Measurements from ENCODE around the gene RNF207.
"Not testable (repeated sequence)": the region's sequence is repeated elsewhere in the genome, so short reads cannot be mapped to it uniquely, and the experiment has no call there.

Gene RNF207

GRCh38 chr1:6206520-6206855 is 569 bp downstream of the RNF207 start:
- no peak for DNase-seq

GRCh38 chr1:6207075-6207885 is 1.4 kb downstream of the RNF207 start:
- DNase-seq: no peak

- no peak for DNase-seq
Observed at GRCh38 chr1:6207921-6208320, 2.0 kb downstream of the RNF207 start.

GRCh38 chr1:6208723-6209660 is 3.1 kb downstream of the RNF207 start:
- DNase-seq: peak; percentile 14

GRCh38 chr1:6209661-6210580 is 4.0 kb downstream of the RNF207 start:
- no peak for DNase-seq

GRCh38 chr1:6210591-6211355 is 4.9 kb downstream of the RNF207 start:
- no peak for DNase-seq

GRCh38 chr1:6211731-6212130 is 5.8 kb downstream of the RNF207 start:
- no peak for DNase-seq

- no peak for DNase-seq
Observed at GRCh38 chr1:6212193-6212959, 6.5 kb downstream of the RNF207 start.

GRCh38 chr1:6218375-6219164 is 12.7 kb downstream of the RNF207 start:
- no peak for DNase-seq

GRCh38 chr1:6219641-6220040 is 13.7 kb downstream of the RNF207 start:
- not testable (repeated sequence) for DNase-seq

GRCh38 chr1:6220236-6220635 is 14.3 kb downstream of the RNF207 start:
- DNase-seq: no peak

GRCh38 chr1:6221210-6221784 is 15.4 kb downstream of the RNF207 start:
- DNase-seq: no peak

GRCh38 chr1:6222636-6223035 is 16.7 kb downstream of the RNF207 start:
- no peak for DNase-seq

- DNase-seq: no peak
Observed at GRCh38 chr1:6223617-6224016, 17.7 kb downstream of the RNF207 start.

- no peak for DNase-seq
Observed at GRCh38 chr1:6224718-6225117, 18.8 kb downstream of the RNF207 start.

GRCh38 chr1:6225651-6226050 is 19.7 kb downstream of the RNF207 start:
- DNase-seq: no peak

- DNase-seq: no peak
Observed at GRCh38 chr1:6233376-6233775, 27.5 kb downstream of the RNF207 start.

- DNase-seq: no peak
Observed at GRCh38 chr1:6234502-6235295, 28.8 kb downstream of the RNF207 start.

- DNase-seq: no peak
Observed at GRCh38 chr1:6235296-6235677, 29.4 kb downstream of the RNF207 start.

All from NCI-H1694 (cell line).